ENCODE results near the gene INIP. TPM values are rescaled to one million over a fixed set of nuclear protein-coding genes. Genes with fewer than 3 reads are reported as not detected.
A peak's percentile ranks its signal among the peaks of the same experiment; 100 is the strongest.

Gene INIP
- total RNA-seq, 1 experiment from 2014 or later, result 16.0 TPM

GRCh38 chr9:112694706-112695555 is 23.0 kb downstream of the INIP start:
- peaks cover 5% of the 10 kb centered on the region for H3K4me1 Mint-ChIP-seq
- H3K27ac Mint-ChIP-seq, result peak overlapping the region; percentile 33
- ChIA-PET POLR2A (no interaction called here), CTCF (interaction anchor here (1.2 kb wide), 1 partner anchor 23 kb away, joined by 3 read pairs; the partner anchor contains the start of gene INIP)
- no peak for TF ChIP-seq FOXK1 (CRISPR knock-in tag; IDR thresholded peaks at IDR 0.05)
- TF ChIP-seq, protein P1, sequence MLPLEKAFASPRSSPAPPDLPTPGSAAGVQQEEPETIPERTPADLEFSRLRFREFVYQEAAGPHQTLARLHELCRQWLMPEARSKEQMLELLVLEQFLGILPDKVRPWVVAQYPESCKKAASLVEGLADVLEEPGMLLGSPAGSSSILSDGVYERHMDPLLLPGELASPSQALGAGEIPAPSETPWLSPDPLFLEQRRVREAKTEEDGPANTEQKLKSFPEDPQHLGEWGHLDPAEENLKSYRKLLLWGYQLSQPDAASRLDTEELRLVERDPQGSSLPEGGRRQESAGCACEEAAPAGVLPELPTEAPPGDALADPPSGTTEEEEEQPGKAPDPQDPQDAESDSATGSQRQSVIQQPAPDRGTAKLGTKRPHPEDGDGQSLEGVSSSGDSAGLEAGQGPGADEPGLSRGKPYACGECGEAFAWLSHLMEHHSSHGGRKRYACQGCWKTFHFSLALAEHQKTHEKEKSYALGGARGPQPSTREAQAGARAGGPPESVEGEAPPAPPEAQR (CRISPR knock-in tag; IDR thresholded peaks at IDR 0.05), result no peak
- no peak for TF ChIP-seq ZNF232 (CRISPR knock-in tag; IDR thresholded peaks at IDR 0.05)
- TF ChIP-seq PRRX2 (CRISPR knock-in tag; IDR thresholded peaks at IDR 0.05), result no peak
- TF ChIP-seq ATF1 (CRISPR knock-in tag; IDR thresholded peaks at IDR 0.05), result no peak
- no peak for TF ChIP-seq NFYB (CRISPR knock-in tag; conservative IDR thresholded peaks at IDR 0.05; ENCODE audit: low read depth)
- no peak for TF ChIP-seq NFATC4 (CRISPR knock-in tag; IDR thresholded peaks at IDR 0.05)
- TF ChIP-seq MYBL2 (CRISPR knock-in tag; IDR thresholded peaks at IDR 0.05), result no peak
- TF ChIP-seq, protein P2, sequence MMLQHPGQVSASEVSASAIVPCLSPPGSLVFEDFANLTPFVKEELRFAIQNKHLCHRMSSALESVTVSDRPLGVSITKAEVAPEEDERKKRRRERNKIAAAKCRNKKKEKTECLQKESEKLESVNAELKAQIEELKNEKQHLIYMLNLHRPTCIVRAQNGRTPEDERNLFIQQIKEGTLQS (CRISPR knock-in tag; conservative IDR thresholded peaks at IDR 0.05), result no peak
- TF ChIP-seq, protein P3, sequence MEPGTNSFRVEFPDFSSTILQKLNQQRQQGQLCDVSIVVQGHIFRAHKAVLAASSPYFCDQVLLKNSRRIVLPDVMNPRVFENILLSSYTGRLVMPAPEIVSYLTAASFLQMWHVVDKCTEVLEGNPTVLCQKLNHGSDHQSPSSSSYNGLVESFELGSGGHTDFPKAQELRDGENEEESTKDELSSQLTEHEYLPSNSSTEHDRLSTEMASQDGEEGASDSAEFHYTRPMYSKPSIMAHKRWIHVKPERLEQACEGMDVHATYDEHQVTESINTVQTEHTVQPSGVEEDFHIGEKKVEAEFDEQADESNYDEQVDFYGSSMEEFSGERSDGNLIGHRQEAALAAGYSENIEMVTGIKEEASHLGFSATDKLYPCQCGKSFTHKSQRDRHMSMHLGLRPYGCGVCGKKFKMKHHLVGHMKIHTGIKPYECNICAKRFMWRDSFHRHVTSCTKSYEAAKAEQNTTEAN (CRISPR knock-in tag; IDR thresholded peaks at IDR 0.05), result no peak
- no peak for TF ChIP-seq ESRRA (CRISPR knock-in tag; IDR thresholded peaks at IDR 0.05; ENCODE audit: borderline replicate concordance)
- TF ChIP-seq, protein P4, sequence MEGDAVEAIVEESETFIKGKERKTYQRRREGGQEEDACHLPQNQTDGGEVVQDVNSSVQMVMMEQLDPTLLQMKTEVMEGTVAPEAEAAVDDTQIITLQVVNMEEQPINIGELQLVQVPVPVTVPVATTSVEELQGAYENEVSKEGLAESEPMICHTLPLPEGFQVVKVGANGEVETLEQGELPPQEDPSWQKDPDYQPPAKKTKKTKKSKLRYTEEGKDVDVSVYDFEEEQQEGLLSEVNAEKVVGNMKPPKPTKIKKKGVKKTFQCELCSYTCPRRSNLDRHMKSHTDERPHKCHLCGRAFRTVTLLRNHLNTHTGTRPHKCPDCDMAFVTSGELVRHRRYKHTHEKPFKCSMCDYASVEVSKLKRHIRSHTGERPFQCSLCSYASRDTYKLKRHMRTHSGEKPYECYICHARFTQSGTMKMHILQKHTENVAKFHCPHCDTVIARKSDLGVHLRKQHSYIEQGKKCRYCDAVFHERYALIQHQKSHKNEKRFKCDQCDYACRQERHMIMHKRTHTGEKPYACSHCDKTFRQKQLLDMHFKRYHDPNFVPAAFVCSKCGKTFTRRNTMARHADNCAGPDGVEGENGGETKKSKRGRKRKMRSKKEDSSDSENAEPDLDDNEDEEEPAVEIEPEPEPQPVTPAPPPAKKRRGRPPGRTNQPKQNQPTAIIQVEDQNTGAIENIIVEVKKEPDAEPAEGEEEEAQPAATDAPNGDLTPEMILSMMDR (IDR thresholded peaks at IDR 0.05), result no peak
- no peak for TF ChIP-seq FOXP1 (CRISPR knock-in tag; IDR thresholded peaks at IDR 0.05; ENCODE audit: borderline replicate concordance)
- no peaks in the 10 kb centered on the region for H3K27me3 Mint-ChIP-seq (ENCODE audit: low read depth)
- no peak for DNase-seq (ENCODE audit: low spot score)
- ATAC-seq, result no peak
- no peaks in the 10 kb centered on the region for H3K9me3 Mint-ChIP-seq
- peaks cover 46% of the 10 kb centered on the region for H3K36me3 Mint-ChIP-seq
- no peak overlapping the region for H3K4me3 Mint-ChIP-seq

DNA sequence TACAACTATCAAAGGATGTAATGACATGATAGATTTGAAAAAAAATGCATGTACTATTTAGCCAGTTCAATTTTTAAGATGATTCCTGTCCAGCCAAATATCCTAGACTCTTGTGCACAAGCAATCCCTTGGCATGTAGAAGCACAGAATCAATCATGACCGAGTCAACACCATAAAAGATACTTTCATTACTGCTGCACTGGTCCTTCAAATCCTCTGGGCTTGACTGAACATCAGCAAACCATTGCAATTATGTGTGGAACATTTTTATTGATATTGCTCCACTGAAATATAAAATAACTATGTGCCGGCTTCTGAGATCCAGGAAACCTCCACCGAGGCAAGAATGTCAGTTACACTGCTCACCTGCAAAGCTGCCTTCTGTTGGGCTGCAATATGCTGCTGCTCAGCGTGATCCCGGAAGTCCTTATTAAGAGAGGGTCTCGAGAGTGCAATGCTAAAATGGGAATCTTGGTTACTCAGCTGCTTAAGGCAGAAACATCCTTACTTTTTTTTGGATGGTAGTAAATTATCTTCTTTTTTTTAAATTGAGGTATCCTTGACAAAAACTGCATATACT is 28.7 kb downstream of the INIP start:
- ChIA-PET POLR2A (no interaction called here), CTCF (no interaction called here)
- Mint-ChIP-seq H3K4me1 (peaks cover 5% of the 10 kb centered on the region), H3K4me3 (no peak overlapping the region), H3K36me3 (peaks cover 61% of the 10 kb centered on the region), H3K27me3 (ENCODE audit: low read depth) (no peaks in the 10 kb centered on the region), H3K27ac (no peak overlapping the region), H3K9me3 (no peaks in the 10 kb centered on the region)
- DNase-seq (ENCODE audit: low spot score) (no peak), ATAC-seq (no peak)
- TF ChIP-seq ZNF671 (CRISPR knock-in tag; IDR thresholded peaks at IDR 0.05), result no peak
- no peak for TF ChIP-seq ZNF232 (CRISPR knock-in tag; IDR thresholded peaks at IDR 0.05)
- TF ChIP-seq, protein P5, sequence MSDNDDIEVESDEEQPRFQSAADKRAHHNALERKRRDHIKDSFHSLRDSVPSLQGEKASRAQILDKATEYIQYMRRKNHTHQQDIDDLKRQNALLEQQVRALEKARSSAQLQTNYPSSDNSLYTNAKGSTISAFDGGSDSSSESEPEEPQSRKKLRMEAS (CRISPR knock-in tag; IDR thresholded peaks at IDR 0.05), result no peak
- no peak for TF ChIP-seq ZNF317 (CRISPR knock-in tag; IDR thresholded peaks at IDR 0.05; ENCODE audit: borderline replicate concordance, low read depth)
- TF ChIP-seq, protein P3 (CRISPR knock-in tag; IDR thresholded peaks at IDR 0.05), result no peak
- TF ChIP-seq PREB (CRISPR knock-in tag; IDR thresholded peaks at IDR 0.05; ENCODE audit: borderline replicate concordance), result no peak
- TF ChIP-seq, protein P6, sequence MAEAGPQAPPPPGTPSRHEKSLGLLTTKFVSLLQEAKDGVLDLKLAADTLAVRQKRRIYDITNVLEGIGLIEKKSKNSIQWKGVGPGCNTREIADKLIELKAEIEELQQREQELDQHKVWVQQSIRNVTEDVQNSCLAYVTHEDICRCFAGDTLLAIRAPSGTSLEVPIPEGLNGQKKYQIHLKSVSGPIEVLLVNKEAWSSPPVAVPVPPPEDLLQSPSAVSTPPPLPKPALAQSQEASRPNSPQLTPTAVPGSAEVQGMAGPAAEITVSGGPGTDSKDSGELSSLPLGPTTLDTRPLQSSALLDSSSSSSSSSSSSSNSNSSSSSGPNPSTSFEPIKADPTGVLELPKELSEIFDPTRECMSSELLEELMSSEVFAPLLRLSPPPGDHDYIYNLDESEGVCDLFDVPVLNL (CRISPR knock-in tag; IDR thresholded peaks at IDR 0.05; ENCODE audit: borderline replicate concordance, low read depth), result no peak
- TF ChIP-seq NR1H2 (CRISPR knock-in tag; IDR thresholded peaks at IDR 0.05), result no peak
- TF ChIP-seq ATF6 (CRISPR knock-in tag; IDR thresholded peaks at IDR 0.05), result no peak
- no peak for TF ChIP-seq EMX1 (CRISPR knock-in tag; IDR thresholded peaks at IDR 0.05)
